Left hindlimb (tissue), 1 donor: ENCODE results near the gene TREH.
"Not testable (repeated sequence)": the region's sequence is repeated elsewhere in the genome, so short reads cannot be mapped to it uniquely, and the experiment has no call there.

Experiments
- DNase-seq: peaks from one replicate; pipeline ENCODE4 v3.0.0-alpha.2; 2018

The TREH gene

GRCh38 chr11:118679483-118679882 lies at the start of gene TREH:
TSS of gene TREH (minus strand) at chr11:118679650. CDS start at chr11:118679627, 23 bp downstream.
- no peak for DNase-seq

- not testable (repeated sequence) for DNase-seq
Observed at GRCh38 chr11:118728112-118728511, 48.7 kb upstream of the TREH start.

GRCh38 chr11:118727721-118728066 lies 48.2 kb upstream of the TREH start:
- not testable (repeated sequence) for DNase-seq

DNA sequence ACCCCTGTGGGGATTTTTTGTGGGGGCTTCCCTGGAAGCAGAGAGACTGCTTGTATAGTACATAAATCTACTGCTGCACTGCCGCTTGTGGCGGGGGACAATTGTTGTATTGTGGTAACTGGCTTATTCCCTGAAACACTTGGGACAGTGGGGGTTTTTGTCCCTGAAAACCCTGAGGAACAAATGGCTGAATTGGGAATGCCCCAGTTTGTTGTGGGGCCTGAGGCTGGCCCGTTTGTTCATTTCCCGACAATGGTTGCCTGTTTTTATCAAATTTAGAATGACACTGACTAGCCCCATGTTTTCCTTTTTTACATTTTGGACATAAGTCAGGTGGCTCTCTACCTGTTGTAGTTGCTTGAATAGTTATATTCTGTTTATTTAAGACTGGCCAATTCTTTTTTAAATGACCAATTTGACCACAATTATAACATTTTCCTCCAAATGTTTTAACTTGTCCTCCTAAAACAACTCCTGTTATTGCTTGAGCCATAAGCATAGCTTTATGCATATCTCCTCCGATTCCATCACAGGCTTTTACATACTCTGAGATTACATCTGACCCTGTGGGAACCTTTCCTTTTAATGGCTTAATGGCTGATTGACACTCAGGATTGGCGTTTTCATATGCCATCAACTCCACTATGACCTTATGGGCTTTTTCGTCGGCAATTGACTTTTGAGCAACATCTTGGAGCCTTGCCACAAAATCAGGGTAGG lies 47.7 kb upstream of the TREH start:
- not testable (repeated sequence) for DNase-seq

GRCh38 chr11:118721478-118722015 lies 42.1 kb upstream of the TREH start:
- DNase-seq, result not testable (repeated sequence)

GRCh38 chr11:118720740-118721139 lies 41.3 kb upstream of the TREH start:
- not testable (repeated sequence) for DNase-seq

DNA sequence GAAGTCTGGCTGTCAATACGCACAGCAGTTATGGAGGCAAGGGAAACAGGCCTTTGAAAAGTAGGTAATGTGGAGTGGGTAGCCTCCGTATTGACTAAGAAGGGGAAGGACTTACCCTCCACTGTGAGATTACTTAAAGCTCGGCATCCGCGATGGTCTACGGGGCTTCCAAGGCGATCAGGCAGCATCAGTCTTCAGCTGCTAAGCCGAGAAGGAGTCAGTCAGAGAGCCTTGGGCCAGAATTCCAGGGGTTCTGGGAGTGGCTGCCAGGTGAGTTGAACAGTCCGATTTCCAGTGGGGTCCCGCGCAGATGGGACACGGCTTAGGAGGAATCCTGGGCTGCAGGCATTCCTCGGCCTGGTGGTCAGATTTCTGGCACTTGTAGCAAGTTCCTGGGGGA lies 40.6 kb upstream of the TREH start:
- DNase-seq, result not testable (repeated sequence)

GRCh38 chr11:118718562-118718961 lies 39.1 kb upstream of the TREH start:
- DNase-seq, result not testable (repeated sequence)

DNA sequence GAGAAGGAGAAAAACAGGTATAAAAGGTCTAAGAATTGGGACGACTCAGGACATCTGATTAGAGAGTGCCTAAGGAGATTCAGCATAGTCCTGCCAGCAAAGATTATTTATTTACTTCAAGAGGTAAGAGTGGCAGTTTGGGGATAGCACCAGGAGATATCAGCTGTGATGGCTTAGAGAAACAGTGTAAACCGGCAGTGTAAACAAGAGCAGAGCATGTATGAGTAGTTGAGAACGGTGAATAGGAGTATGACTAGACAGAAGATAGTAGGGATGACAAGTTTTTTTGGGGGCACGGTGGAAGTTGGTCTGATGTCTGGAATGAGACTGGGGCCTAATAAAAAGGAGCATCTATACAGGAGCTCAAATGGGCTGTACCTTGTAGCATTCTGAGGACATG lies 38.3 kb upstream of the TREH start:
- DNase-seq, result not testable (repeated sequence)

- not testable (repeated sequence) for DNase-seq
Observed at GRCh38 chr11:118717221-118717620, 37.8 kb upstream of the TREH start.

- no peak for DNase-seq
Observed at GRCh38 chr11:118715837-118716260, 36.4 kb upstream of the TREH start.

DNA sequence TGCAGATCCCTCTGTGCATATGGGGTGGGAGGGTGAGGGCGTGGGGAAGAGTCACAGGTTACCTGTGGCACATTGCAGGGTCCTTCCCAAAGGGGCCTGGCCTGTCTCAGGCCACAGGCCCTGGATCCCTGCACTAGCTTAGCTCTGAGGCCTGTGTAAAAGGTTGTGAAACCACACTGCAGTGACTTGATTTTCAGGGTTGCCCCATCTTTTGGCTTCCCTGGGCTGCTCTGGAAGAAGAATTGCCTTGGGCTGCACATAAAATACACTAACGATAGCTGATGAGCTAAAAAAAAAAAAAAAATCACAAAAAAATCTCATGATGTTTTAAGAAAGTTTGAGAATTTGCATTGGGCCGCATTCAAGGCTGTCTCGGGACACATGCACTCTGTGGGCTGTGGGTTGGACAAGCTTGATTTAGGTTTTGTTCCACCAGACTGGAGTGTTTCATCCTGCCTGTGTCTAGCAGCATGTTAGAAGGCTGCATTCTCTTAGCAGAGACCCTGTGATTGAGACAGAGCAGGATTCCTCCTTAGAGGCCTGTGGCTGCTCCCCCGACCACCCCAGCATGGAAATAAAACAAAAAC lies 35.9 kb upstream of the TREH start:
- DNase-seq, result peak; percentile 39

DNA sequence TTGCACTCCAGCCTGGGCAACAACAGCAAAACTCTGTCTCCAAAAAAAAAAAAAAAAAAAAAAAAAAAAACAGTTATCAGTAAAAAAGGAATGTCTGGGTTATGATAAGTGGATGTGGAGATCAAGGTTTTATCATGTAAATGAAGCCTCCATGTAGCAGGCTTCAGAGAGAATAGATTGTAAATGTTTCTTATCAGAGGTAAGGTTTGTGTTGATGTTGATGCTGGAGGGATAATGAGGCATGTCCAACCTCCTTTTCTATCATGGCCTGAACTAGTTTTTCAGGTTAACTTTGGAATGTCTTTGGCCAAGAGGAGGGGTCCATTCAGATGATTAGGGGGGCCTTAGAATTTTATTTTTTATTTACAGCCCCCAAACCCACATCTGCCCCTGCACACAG lies 35.4 kb upstream of the TREH start:
- DNase-seq, result no peak

DNA sequence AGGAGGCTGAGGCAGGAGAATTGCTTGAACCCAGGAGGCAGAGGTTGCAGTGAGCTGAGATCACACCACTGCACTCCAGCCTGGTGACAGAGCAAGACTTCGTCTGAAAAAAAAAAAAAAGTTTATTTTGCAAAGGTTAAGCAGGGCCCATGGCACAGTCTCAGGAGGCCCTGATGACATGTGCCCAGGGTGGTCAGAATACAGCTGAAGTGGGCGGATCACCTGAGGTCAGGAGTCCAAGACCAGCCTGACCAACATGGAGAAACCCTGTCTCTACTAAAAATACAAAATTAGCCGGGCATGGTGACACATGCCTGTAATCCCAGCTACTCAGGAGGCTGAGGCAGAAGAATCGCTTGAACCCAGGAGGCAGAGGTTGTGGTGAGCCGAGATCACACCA lies 35.0 kb upstream of the TREH start:
- DNase-seq, result not testable (repeated sequence)

DNA sequence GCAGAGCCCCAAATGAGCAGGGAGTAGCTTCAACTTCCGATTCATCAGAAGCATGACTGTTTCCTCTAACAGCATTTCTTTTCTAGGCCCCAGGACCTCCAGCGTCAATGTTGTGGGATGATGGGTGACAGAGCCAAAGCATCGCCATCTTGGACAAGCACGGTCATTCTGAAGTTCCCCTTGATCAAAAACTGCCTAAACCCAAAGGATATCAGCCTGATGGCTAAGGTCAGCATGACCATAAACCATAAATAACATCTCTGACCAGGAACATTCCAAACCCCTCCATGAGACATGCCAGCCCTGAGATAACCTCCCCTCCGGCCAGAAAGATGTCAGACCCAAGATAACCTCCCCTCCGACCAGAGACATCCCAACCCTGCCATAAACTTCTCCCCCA lies 28.8 kb upstream of the TREH start:
- DNase-seq, result no peak

- DNase-seq, result no peak
Observed at GRCh38 chr11:118706546-118706825, 27.0 kb upstream of the TREH start.

DNA sequence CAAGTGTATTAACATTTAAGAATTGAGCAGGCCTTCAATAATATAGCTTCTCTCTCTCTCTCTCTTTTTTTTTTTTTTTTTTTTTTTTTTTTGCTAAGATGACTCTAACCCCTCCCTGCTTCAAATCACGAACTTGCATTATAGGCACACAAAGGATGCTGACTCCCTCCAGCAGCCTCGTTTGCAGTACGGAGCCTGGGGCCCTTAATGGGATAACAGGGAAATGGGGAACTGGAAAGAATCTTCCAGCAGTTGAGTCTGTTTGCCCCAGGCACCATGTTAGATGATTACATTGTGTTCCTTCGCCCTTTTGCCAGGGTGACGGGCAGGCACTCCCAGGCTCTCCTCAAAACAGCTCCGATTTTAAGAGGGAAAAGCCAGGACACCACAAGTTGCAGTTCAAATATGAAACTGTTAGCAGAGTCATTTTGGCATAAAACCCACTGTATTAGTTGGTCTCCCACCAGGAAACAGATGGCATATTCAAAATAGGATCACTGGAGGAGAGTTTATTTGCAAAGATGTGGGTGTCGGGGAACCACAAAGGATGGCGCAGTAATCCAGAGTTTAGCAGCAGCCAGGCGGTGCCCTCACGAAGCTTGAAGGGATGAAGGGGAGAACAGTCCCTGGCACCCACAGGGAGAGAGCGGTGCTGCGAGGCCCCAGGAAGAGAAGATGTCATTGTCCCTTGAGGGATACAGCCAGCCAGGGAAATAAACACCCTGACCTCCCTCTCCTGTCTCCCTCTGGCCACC lies 26.5 kb upstream of the TREH start:
- DNase-seq, result peak; percentile 38

DNA sequence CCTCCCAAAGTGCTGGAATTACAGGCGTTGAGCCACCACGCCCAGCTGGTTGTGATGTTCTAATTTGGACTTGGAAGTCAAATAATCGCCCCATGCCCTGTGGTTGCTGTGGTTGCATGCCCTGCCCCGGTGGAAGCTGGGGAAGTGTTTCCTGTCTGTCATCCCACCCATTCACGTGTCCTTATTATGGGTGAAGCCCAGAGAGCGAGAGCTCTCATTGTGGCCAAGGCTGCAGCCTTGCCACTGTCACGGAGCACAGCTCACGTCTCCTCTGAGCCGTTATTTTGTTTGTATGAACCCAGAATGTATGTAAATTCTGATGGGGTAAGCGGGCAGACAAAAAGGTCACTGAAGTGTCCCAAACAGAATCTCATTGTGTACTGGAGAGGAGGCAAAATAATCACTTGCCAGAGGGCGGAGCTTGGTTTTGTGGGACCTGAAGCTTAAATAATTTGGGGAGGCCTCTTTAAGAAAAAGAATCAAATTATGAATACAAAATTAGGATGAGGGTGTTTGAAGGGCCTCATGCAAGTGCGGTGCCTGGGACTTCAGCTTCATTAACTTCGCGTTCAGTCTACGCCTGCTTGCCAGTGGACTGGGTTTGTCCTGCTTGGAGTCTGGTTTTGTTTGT lies 25.8 kb upstream of the TREH start:
- peak; percentile 44 for DNase-seq

DNA sequence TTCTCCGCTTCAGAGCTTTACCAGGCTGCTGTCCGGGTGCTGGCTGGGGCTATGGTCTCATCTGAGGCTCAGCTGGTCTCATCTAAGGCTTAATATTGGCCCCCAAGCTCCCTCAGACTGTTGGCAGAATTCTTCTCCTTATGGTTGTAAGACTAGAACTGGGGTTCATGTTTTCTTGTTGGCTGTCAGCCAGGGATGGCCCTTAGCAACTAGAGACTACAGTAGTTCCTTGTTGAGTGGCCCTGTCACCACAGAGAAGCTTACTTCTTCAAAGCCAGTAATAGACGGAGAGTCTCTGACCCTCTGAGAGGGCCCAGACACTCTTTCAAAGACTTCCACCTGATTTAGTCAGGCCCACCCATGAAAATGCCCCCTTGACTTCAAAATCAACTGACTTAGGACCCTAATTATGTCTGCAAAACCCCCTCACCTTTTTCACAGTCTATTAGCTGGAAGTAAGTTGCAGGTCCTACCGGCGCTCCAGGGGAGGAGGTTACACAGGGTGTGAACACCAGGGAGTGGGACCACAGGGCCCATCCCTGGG lies 24.2 kb upstream of the TREH start:
- no peak for DNase-seq

DNA sequence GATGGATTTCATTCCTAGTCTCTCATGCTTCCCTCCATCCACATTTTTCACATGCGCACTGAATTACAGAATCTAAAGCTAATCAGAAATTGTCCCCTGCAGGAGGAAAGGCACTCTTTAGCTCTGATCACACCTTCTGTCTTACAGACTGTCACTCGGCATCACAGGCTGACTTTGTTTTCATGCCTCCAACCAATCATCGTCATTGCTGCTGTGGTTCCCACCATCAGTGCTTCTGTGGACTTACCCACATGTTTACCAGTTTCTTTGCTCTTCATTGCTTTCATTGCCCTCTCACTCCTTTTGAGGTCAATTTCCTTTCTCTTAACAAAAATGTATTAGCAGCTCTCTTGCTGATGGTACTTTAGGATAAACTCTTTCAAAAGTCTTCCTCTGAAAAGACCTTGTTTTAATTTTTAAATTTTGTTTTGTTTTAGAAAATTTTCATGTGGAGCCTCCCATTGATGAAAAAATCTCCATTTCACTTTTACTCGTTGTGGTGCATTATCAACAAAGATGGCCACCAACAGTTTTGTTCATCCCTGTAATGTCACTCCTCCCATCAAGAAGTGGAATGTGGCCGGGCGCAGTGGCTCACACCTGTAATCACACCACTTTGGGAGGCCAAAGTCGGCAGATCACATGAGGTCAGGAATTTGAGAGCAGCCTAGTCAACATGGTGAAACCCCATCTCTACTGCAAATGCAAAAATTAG lies 20.2 kb upstream of the TREH start:
- no peak for DNase-seq

GRCh38 chr11:118697346-118697745 lies 17.9 kb upstream of the TREH start:
- no peak for DNase-seq

DNA sequence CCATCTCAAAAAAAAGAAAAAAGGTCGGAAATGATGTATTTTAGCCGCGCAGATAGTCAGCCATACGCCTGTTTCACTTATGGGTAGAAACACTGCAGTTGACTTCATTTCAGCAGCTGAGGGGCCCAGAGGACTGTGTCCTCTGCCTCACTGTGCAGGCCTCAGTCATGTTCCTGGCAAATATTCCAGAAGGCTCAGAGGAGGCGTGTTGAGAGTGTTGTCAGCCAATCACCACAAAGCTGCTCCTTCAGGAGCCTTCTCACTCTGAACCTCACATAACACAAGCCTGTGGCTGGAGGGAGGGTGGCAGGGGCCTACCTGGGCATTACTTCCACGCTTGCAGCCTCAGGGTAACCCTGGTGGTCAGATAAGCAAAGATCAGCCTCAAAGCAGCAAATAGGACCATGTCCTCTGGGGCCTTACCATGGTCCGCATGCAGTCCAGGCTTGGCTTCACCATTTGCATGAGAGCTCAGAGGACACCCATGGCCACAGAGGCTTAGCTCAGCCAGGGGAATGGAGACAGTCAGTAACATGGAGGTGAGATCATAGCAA lies 17.3 kb upstream of the TREH start:
- no peak for DNase-seq
